ENCODE results near the gene ADSS2. TPM values are rescaled to one million over a fixed set of nuclear protein-coding genes. Genes with fewer than 3 reads are reported as not detected.

The ADSS2 gene
- total RNA-seq, 1 donor from 2014 or later: 38.7 TPM

DNA sequence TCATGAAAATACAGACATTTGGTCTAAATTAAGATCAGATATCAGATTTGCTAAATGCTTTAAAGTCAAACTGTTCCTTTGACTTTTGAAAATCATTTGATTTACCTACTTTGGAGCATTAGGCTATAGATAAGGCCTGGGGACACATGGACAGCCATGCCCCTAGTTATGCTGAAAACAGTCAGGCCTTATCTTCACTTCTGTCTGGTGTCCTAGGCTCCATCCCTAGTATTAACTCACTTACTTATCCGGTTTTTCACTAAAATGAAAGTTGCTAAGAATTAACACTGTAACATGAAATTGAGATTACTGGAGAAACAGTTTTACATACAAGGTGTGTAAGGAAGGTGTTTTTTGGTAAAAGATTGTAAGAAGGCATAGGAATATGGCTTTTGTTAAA lies 4.9 kb upstream of the ADSS2 start:
- Mint-ChIP-seq H3K4me3 (no peak overlapping the region), H3K27ac (no peak overlapping the region), H3K27me3 (no peaks in the 10 kb centered on the region), H3K4me1 (ENCODE audit: unreplicated experiment) (peaks cover 22% of the 10 kb centered on the region), H3K9me3 (peaks cover 9% of the 10 kb centered on the region), H3K36me3 (peaks cover 4% of the 10 kb centered on the region)
- no peak for DNase-seq (ENCODE audit: extremely low spot score, unreplicated experiment)
- TF ChIP-seq, protein P1, sequence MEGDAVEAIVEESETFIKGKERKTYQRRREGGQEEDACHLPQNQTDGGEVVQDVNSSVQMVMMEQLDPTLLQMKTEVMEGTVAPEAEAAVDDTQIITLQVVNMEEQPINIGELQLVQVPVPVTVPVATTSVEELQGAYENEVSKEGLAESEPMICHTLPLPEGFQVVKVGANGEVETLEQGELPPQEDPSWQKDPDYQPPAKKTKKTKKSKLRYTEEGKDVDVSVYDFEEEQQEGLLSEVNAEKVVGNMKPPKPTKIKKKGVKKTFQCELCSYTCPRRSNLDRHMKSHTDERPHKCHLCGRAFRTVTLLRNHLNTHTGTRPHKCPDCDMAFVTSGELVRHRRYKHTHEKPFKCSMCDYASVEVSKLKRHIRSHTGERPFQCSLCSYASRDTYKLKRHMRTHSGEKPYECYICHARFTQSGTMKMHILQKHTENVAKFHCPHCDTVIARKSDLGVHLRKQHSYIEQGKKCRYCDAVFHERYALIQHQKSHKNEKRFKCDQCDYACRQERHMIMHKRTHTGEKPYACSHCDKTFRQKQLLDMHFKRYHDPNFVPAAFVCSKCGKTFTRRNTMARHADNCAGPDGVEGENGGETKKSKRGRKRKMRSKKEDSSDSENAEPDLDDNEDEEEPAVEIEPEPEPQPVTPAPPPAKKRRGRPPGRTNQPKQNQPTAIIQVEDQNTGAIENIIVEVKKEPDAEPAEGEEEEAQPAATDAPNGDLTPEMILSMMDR (conservative IDR thresholded peaks at IDR 0.05): no peak

DNA sequence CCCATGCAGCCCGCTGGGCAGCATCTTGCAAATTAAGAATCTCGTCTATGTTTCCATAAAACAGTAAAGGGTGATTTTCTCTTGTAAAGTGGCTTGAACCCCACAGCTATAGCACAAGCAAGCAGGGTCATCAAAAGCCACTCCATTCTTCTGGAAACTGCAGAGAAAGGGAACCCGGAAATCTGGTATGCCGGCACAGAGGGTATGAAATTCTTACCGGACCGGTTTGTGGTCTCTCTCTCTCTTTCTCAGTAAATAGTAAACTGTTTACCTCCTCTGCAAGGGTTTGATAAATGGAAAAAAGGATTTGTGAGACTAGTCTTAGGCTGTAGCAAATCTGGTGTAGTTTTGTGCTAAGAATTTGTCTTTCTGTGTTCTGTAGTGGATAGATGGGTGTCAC lies 2.7 kb upstream of the ADSS2 start:
- TF ChIP-seq, protein P1 (conservative IDR thresholded peaks at IDR 0.05): no peak
- Mint-ChIP-seq H3K27me3 (no peaks in the 10 kb centered on the region), H3K9me3 (peaks cover 5% of the 10 kb centered on the region), H3K4me1 (ENCODE audit: unreplicated experiment) (peaks cover 32% of the 10 kb centered on the region), H3K36me3 (peaks cover 5% of the 10 kb centered on the region), H3K4me3 (peak overlapping the region; percentile 72), H3K27ac (peak overlapping the region; percentile 83)
- no peak for DNase-seq (ENCODE audit: extremely low spot score, unreplicated experiment)

DNA sequence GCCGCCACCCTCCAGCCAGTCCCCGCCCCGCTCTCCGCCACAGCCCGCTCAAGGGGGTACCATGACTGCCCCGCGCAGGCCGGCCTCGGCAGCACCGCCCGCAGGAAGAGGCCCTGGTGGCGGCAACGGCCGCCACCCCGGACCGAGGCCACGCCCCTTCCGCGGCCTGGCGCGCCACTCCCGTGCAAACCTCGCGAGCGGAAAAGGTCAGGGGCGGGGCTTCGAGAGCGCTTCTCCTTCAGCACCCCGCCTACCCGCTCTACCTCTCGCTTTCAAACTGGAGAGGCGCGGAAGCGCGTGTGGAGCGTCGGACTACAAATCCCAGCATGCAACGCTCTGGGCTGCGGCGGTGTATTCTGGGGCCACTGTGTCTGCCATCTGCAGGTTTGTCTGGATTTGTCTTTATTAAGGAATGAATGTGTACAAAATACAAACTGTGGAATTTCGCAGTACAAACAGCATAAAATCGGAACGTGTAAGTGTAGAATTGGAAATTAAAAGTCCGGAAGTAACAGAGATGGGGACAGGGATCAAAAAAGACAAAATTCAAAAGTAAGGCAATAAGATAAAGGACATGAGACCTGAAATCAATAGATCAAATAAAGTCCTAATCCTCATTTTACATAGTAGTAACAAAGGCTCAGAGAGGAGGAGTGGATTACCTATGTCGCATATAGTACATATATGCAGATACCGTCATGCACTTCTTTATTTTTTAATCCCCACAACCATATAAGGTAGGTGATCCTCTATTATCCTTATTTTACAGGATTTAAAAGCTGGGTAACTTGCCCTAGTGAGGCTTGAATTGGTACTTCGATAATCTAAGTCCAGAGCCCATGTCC lies 464 bp upstream of the ADSS2 start:
- peak; percentile 99 for DNase-seq (ENCODE audit: extremely low spot score, unreplicated experiment)
- TF ChIP-seq, protein P1 (conservative IDR thresholded peaks at IDR 0.05): peak; percentile 64
- Mint-ChIP-seq H3K9me3 (peaks cover 5% of the 10 kb centered on the region), H3K36me3 (peaks cover 9% of the 10 kb centered on the region), H3K4me3 (peak overlapping the region; percentile 99), H3K27me3 (no peaks in the 10 kb centered on the region), H3K4me1 (ENCODE audit: unreplicated experiment) (peaks cover 41% of the 10 kb centered on the region), H3K27ac (peak overlapping the region; percentile 82)

DNA sequence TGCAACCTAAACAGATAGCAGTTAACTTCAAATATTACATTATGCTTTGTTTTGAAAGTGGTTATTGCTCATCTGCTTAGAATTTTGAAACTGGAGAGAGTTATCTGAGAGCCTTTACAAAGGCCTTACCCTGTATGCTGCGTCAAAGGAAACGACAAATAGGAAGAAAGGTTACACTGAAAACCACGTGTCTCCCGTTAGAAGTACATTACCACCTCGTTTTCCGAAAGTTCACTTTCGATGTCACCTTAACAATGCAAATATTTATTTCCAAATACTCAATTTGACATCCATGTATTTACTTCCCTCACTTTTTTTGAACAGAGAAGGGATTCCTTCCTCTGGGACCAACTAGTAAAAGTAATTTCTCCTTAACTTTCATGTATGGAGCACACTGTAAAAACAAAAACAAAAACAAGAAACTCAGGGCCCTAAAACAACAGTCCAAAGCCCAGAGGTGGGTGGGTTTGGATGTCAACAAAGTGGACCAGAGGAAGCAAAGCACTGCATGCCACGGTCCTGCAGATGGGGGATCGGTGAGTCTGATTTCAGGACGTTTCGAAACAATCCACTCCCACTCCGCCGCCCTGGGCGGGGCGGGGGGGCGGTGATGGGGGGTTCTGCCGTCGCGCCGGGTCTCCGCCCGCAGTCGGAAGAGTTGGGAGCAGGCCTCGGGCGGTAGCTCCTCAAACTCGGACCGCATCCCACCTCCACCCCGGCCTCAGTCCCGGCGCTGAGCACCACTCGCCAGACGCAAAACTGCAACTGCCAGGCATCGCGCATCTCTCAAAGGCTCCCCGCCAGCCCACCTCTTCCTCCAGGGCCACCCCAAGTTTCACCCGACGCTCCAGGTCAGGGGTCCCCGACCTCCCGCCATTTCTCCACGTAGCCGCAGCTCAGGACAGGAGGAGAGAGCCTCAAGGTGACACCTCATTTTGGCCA lies 841 bp downstream of the ADSS2 start:
- H3K36me3 Mint-ChIP-seq: peaks cover 9% of the 10 kb centered on the region
- peak; percentile 72 for DNase-seq (ENCODE audit: extremely low spot score, unreplicated experiment)
- peaks cover 49% of the 10 kb centered on the region for H3K4me1 Mint-ChIP-seq (ENCODE audit: unreplicated experiment)
- TF ChIP-seq, protein P1 (conservative IDR thresholded peaks at IDR 0.05): no peak
- peaks cover 5% of the 10 kb centered on the region for H3K9me3 Mint-ChIP-seq
- peak overlapping the region; percentile 99 for H3K4me3 Mint-ChIP-seq
- no peaks in the 10 kb centered on the region for H3K27me3 Mint-ChIP-seq
- H3K27ac Mint-ChIP-seq: peak overlapping the region; percentile 88

DNA sequence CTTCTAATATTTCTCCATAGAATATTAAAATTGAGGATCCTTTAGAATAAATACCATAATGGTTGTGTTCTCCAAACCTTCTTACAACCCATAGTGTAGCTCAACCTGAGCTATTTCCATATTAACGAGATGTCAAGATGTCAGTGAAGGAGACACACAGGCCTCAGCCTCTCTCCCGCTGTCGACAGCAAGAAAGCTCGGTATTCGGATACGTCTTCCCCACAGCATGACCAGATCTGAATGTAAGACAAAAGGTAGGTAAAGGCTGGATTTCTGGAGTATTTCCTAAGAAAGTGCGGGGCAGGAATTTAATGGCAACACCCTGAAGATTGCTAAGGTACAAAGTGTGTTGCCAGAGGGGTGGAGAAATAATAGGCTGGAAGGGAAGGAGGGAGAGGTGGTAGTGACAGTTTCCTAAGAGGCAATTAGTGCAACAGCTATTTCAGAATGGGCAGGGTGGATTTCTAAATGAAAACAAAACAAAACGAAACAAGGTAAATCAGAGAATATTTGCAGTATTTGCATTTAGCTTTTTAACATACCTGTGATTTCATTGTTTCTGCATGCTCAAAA lies 1.7 kb downstream of the ADSS2 start:
- H3K27ac Mint-ChIP-seq: peak overlapping the region; percentile 88
- peak overlapping the region; percentile 99 for H3K4me3 Mint-ChIP-seq

More for the DNA sequence above, 1.7 kb downstream of the ADSS2 start:
- H3K27me3 Mint-ChIP-seq: no peaks in the 10 kb centered on the region
- peaks cover 54% of the 10 kb centered on the region for H3K4me1 Mint-ChIP-seq (ENCODE audit: unreplicated experiment)
- H3K36me3 Mint-ChIP-seq: peaks cover 10% of the 10 kb centered on the region
- peaks cover 5% of the 10 kb centered on the region for H3K9me3 Mint-ChIP-seq
- TF ChIP-seq, protein P1 (conservative IDR thresholded peaks at IDR 0.05): no peak
- no peak for DNase-seq (ENCODE audit: extremely low spot score, unreplicated experiment)
